DOHH2 (cell line): ENCODE results near the gene TBC1D16.

ENCODE experiments used
- H3F3A ChIP-seq: fragments of 200-600 bp; sonication (generic), shearing (Covaris generic); 2 replicates; pipeline ENCODE4 v1.6.0; 2016; ENCODE audit warnings: antibody characterized with exemption, mild to moderate bottlenecking; ENCODE audit not compliant: control insufficient read depth, insufficient read depth
- H3K27ac ChIP-seq: fragments of 200-600 bp; sonication (generic); 2 replicates; pipeline ENCODE4 v1.5.1; 2014; ENCODE audit warnings: low read depth, mild to moderate bottlenecking, low read length, moderate library complexity
- H3K27me3 ChIP-seq: fragments of 200-600 bp; sonication (generic); 2 replicates; pipeline ENCODE4 v1.6.1; 2014; ENCODE audit warnings: mild to moderate bottlenecking, low read length, mixed read lengths; ENCODE audit not compliant: control insufficient read depth
- H3K36me3 ChIP-seq: fragments of 200-600 bp; sonication (generic); 2 replicates; pipeline ENCODE4 v1.6.1; 2014; ENCODE audit warnings: mild to moderate bottlenecking, low read length, moderate library complexity, mixed read lengths; ENCODE audit not compliant: control insufficient read depth
- H3K4me1 ChIP-seq: fragments of 200-600 bp; sonication (generic); 2 replicates; pipeline ENCODE4 v1.6.1; 2014; ENCODE audit warnings: mild to moderate bottlenecking, low read length, mixed read lengths; ENCODE audit not compliant: control insufficient read depth
- H3K4me2 ChIP-seq: fragments of 200-600 bp; sonication (generic); 2 replicates; pipeline ENCODE4 v1.6.0; 2014; ENCODE audit warnings: mild to moderate bottlenecking, low read length, moderate library complexity
- H3K4me3 ChIP-seq: fragments of 200-600 bp; sonication (generic); 2 replicates; pipeline ENCODE4 v1.5.1; 2014; ENCODE audit warnings: mild to moderate bottlenecking, low read length, mixed read lengths
- H3K79me2 ChIP-seq: fragments of 200-600 bp; sonication (generic); 2 replicates; pipeline ENCODE4 v1.6.1; 2014; ENCODE audit warnings: mild to moderate bottlenecking, low read length, mixed read lengths; ENCODE audit not compliant: control insufficient read depth
- H3K9me2 ChIP-seq: fragments of 200-600 bp; sonication (generic); replicated peaks from 2 replicates; pipeline ENCODE4 v1.6.1; 2014; ENCODE audit warnings: mild to moderate bottlenecking, low read length, mixed read lengths; ENCODE audit not compliant: control insufficient read depth
- H3K9me3 ChIP-seq: fragments of 200-600 bp; sonication (generic); 2 replicates; pipeline ENCODE4 v1.6.1; 2014; ENCODE audit warnings: antibody characterized with exemption, low read length, mixed read lengths; ENCODE audit not compliant: control insufficient read depth, insufficient read depth
- H4K20me1 ChIP-seq: fragments of 200-600 bp; sonication (generic); 2 replicates; pipeline ENCODE4 v1.6.0; 2014; ENCODE audit warnings: low read depth, mild to moderate bottlenecking, antibody characterized with exemption, low read length, moderate library complexity; ENCODE audit not compliant: control insufficient read depth, insufficient read depth
- CTCF ChIP-seq: fragments of 200-600 bp; sonication (generic); IDR thresholded peaks from one replicate; pipeline ENCODE4 v1.5.1; 2014; ENCODE audit warnings: antibody characterized with exemption, mild to moderate bottlenecking, low read depth, low read length; ENCODE audit not compliant: poor library complexity, severe bottlenecking
- EZH2phosphoT487 ChIP-seq: fragments of 200-600 bp; sonication (generic); IDR thresholded peaks from 2 replicates; pipeline ENCODE4 v1.6.1; 2017; ENCODE audit warnings: borderline replicate concordance, mild to moderate bottlenecking, antibody characterized with exemption, low read length, moderate library complexity, mixed read lengths

The TBC1D16 gene

DNA sequence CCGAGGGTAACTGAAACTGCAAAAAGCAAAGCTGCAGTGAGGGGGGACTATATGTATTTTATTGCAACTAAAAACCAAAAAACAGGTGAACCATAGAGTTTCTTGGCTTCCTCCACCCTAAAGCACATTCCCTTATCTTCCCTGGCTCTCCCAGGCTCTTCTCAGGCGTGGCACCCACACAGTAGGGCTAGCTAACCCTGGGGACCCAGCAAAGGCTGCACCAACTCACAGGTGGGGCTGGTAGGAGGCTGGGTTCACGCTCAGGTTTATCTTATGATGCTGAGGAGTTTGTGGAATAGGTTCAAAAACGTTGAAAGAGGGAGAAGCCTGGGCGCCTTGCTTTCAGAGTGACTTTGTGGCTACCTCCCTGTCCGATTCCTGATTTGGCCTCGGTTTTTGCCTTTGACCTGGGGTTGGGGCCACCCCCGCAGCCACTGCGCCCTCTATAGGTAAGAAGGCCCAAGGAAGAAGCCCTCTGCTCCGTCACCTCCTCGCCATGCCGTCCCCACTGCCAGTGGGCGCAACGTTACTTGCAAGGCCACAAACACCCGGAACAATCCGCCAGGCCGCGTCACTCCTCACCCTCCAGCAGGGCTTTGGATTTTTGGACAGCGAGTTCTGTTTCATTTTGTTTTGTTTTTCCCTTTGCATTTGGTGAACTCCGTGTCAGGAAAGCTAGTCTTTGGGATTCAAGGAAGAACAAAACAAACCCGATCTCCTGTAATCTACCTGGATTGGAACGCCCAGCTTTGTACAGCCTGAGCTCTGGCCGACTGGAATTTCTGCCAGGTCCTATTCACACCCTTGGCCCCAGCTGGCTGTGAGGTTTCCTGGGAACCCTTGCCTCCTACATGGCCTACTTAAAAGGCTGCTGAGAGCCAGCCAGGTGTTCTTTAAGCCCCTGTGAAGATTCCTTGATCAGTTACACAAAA lies 60.8 kb downstream of the TBC1D16 start:
- no peak overlapping the region for H3K4me2 ChIP-seq
- H3K9me2 ChIP-seq: no peaks in the 10 kb centered on the region
- H3K27me3 ChIP-seq: no peaks in the 10 kb centered on the region
- TF ChIP-seq EZH2phosphoT487 (no peak), CTCF (peak; percentile 49)
- H4K20me1 ChIP-seq: no peaks in the 10 kb centered on the region
- no peak overlapping the region for H3K4me3 ChIP-seq
- H3K27ac ChIP-seq: no peak overlapping the region
- H3F3A ChIP-seq: no peaks in the 10 kb centered on the region
- no peaks in the 10 kb centered on the region for H3K36me3 ChIP-seq
- no peaks in the 10 kb centered on the region for H3K9me3 ChIP-seq
- H3K79me2 ChIP-seq: no peaks in the 10 kb centered on the region
- no peaks in the 10 kb centered on the region for H3K4me1 ChIP-seq

DNA sequence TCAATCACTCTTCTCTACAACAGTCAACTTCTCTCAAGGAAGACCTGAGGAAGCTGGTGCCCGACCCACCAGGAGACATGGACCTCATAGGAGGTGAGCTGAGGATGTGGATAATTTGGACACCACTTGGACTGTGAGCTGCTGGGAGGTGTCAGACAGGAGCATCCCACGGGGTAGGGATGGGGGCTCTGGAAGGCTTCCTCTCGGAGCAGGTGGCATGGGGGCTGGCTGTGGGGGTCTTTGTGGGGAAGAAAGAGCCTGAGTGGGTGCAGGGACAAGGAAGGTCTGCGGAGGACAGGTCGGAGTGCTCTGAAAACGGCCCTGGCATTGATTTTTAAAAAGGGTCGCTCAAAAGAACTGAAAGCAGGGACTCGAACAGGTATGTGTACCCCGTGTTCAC lies 64.0 kb downstream of the TBC1D16 start:
- Histone ChIP-seq H3K4me1 (no peaks in the 10 kb centered on the region), H4K20me1 (no peaks in the 10 kb centered on the region), H3K9me3 (no peaks in the 10 kb centered on the region), H3K27ac (no peak overlapping the region), H3K27me3 (no peaks in the 10 kb centered on the region), H3K9me2 (no peaks in the 10 kb centered on the region), H3K79me2 (no peaks in the 10 kb centered on the region), H3F3A (no peaks in the 10 kb centered on the region), H3K4me2 (no peak overlapping the region), H3K4me3 (no peak overlapping the region), H3K36me3 (no peaks in the 10 kb centered on the region)
- TF ChIP-seq CTCF (no peak), EZH2phosphoT487 (no peak)

DNA sequence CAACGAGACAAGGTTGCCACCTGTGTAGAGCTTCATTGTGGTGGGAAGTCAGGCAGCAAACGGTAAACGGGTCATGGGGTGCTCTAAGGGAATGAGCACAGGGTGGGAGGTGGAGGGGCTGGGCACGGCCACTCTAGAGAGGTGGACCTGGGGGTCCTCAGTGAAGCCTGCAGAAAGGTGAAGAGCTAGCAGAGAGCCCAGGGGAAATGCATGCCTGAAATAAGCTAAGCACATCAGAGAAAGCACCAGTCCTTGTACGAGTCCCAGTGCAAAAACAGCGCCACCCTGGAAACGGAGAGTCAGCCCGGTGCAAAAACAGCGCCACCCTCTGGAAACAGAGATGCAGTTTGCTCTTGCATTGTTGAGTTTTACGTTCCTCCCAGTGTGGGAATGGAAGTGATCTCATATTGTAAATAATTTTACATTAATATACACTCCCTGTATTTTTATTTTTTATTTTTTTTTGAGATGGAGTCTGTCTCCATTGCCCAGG lies 65.0 kb downstream of the TBC1D16 start:
- no peaks in the 10 kb centered on the region for H3K9me2 ChIP-seq
- no peaks in the 10 kb centered on the region for H3K4me1 ChIP-seq
- no peaks in the 10 kb centered on the region for H3K36me3 ChIP-seq
- no peaks in the 10 kb centered on the region for H3K27me3 ChIP-seq
- no peak overlapping the region for H3K4me3 ChIP-seq
- no peaks in the 10 kb centered on the region for H4K20me1 ChIP-seq
- H3F3A ChIP-seq: no peaks in the 10 kb centered on the region
- no peak overlapping the region for H3K27ac ChIP-seq
- H3K4me2 ChIP-seq: no peak overlapping the region
- no peaks in the 10 kb centered on the region for H3K9me3 ChIP-seq
- H3K79me2 ChIP-seq: no peaks in the 10 kb centered on the region
- TF ChIP-seq EZH2phosphoT487 (no peak), CTCF (peak; percentile 73)
